ENCODE data around the gene EXO1. TPM values are rescaled to one million over a fixed set of nuclear protein-coding genes. Genes with fewer than 3 reads are reported as not detected.

EXO1 gene
- total and polyA plus RNA-seq, 10 donors: 0.35 to 4.4 (median 1.3) TPM

GRCh38 chr1:241817331-241817792 is 30.6 kb upstream of the EXO1 start:
- H3K27ac ChIP-seq: no peak overlapping the region
- WGBS, 5 donors: 84 to 96% (median 94%) methylated on average over 1 of the region's 1 CpG
- no peaks in the 10 kb centered on the region for H3K36me3 ChIP-seq
- H3K4me1 ChIP-seq: peaks cover 0 to 6% (median 0%) of the 10 kb centered on the region in 6 donors
- H3K27me3 ChIP-seq (replicated peaks in 1 of 7): peaks cover 0 to 5% (median 0%) of the 10 kb centered on the region in 7 donors
- H3K4me3 ChIP-seq: no peak overlapping the region
- intact Hi-C loops (cut with DNase I; ENCODE audit: low total_unique reads): no loop called here
- no peaks in the 10 kb centered on the region for H3K9me3 ChIP-seq
- TF ChIP-seq POLR2AphosphoS5 (IDR thresholded peaks at IDR 0.05) (no peak), POLR2A (IDR thresholded peaks at IDR 0.05) (no peak), CTCF (IDR thresholded peaks at IDR 0.05 in 8 of 11, conservative IDR thresholded peaks at IDR 0.05 in 3 of 11) (no peak)
- DNase-seq: no peak

GRCh38 chr1:241817956-241818612 is 29.9 kb upstream of the EXO1 start:
- no peak for TF ChIP-seq CTCF (IDR thresholded peaks at IDR 0.05 in 8 of 11, conservative IDR thresholded peaks at IDR 0.05 in 3 of 11)
- no peak for TF ChIP-seq POLR2AphosphoS5 (IDR thresholded peaks at IDR 0.05)
- TF ChIP-seq POLR2A (IDR thresholded peaks at IDR 0.05): no peak
- Histone ChIP-seq H3K9me3 (no peaks in the 10 kb centered on the region), H3K4me1 (peaks cover 0 to 6% (median 0%) of the 10 kb centered on the region in 6 donors), H3K27me3 (replicated peaks in 1 of 7) (peaks cover 0 to 5% (median 0%) of the 10 kb centered on the region in 7 donors), H3K36me3 (no peaks in the 10 kb centered on the region), H3K27ac (no peak overlapping the region), H3K4me3 (no peak overlapping the region)
- intact Hi-C loops (cut with DNase I; ENCODE audit: low total_unique reads): no loop called here
- 50 to 57% (median 54%) methylated on average over 3 of the region's 3 CpGs for WGBS, 5 donors
- no peak for DNase-seq

GRCh38 chr1:241819340-241819866 is 28.6 kb upstream of the EXO1 start:
- no peak for DNase-seq
- Histone ChIP-seq H3K4me1 (peaks cover 0 to 6% (median 0%) of the 10 kb centered on the region in 6 donors), H3K36me3 (no peaks in the 10 kb centered on the region), H3K27me3 (replicated peaks in 1 of 7) (no peaks in the 10 kb centered on the region), H3K4me3 (no peak overlapping the region), H3K9me3 (no peaks in the 10 kb centered on the region), H3K27ac (no peak overlapping the region)
- intact Hi-C loops (cut with DNase I; ENCODE audit: low total_unique reads): no loop called here
- WGBS, 5 donors: 78 to 87% (median 83%) methylated on average over 4 of the region's 4 CpGs
- TF ChIP-seq POLR2A (IDR thresholded peaks at IDR 0.05) (no peak), POLR2AphosphoS5 (IDR thresholded peaks at IDR 0.05) (no peak), CTCF (IDR thresholded peaks at IDR 0.05 in 8 of 11, conservative IDR thresholded peaks at IDR 0.05 in 3 of 11) (no peak)

- Histone ChIP-seq H3K9me3 (no peaks in the 10 kb centered on the region), H3K4me3 (no peak overlapping the region), H3K27me3 (replicated peaks in 1 of 7) (no peaks in the 10 kb centered on the region), H3K4me1 (peaks cover 0 to 6% (median 0%) of the 10 kb centered on the region in 6 donors), H3K36me3 (no peaks in the 10 kb centered on the region), H3K27ac (no peak overlapping the region)
- TF ChIP-seq CTCF (IDR thresholded peaks at IDR 0.05 in 8 of 11, conservative IDR thresholded peaks at IDR 0.05 in 3 of 11): no peak
- TF ChIP-seq POLR2AphosphoS5 (IDR thresholded peaks at IDR 0.05): no peak
- TF ChIP-seq POLR2A (IDR thresholded peaks at IDR 0.05): no peak
- intact Hi-C loops (cut with DNase I; ENCODE audit: low total_unique reads): no loop called here
- no peak for DNase-seq
- WGBS, 5 donors: 74 to 86% (median 81%) methylated on average over 4 of the region's 4 CpGs
Observed at GRCh38 chr1:241821363-241821762, 26.6 kb upstream of the EXO1 start.

Measured in spleen (tissue), 11 donors.